Astrocyte (in vitro differentiated cells and primary cell): ENCODE data around the gene KRTAP10-6.
"Not testable (repeated sequence)": the region's sequence is repeated elsewhere in the genome, so short reads cannot be mapped to it uniquely, and the experiment has no call there.

ENCODE experiments used
- CTCF ChIP-seq: IDR thresholded peaks from 2 replicates; pipeline ENCODE4 v1.5.1; 2011; ENCODE audit warnings: low read depth, mild to moderate bottlenecking, inconsistent platforms, low read length, moderate library complexity; ENCODE audit not compliant: insufficient read depth
- EZH2 ChIP-seq: IDR thresholded peaks from 2 replicates; pipeline ENCODE4 v1.6.1; 2012; ENCODE audit warnings: mild to moderate bottlenecking, low read length, inconsistent platforms; ENCODE audit not compliant: insufficient read depth

DNA sequence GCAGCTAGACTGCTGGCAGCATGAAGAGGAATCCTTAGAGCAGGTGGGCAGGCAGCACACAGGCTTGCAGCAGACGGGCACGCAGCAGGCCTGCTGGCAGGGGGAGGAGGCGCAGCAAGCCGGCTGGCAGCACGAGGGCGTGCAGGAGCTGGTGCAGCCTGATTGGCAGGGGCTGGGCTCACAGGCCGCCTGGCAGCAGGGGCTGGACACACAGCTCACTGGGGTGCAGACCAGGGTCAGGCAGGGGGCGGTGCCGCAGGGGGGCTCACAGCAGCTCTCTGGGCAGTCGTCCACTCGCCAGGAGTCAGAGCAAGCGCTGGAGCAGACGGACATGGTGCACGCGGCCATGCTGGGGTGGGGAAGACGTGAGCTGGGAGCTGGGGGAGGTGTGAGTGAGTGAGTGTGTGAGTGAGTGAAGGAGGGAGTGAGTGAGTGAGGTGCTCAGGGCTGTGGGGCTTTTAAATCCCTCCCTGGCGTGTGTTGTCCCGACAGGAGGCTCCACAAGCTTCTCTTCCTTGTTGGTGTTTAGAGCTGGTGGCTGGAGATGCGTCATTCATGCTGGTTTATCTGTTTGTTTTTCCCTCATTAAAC lies 12.0 kb downstream of the KRTAP10-6 start, which contains the start of gene KRTAP10-5:
- TF ChIP-seq EZH2, CTCF: not testable (repeated sequence)
